Measurements from ENCODE around the gene PDIA5. TPM values are rescaled to one million over a fixed set of nuclear protein-coding genes. Genes with fewer than 3 reads are reported as not detected.

Gene PDIA5
- polyA plus RNA-seq, 1 donor (not counting 4 experiments of a cell fraction or from before 2014, with no cell fraction given), result 29.8 TPM

- no peak overlapping the region for H2AFZ ChIP-seq (ENCODE audit: control insufficient read depth, low read length)
- H3K27ac ChIP-seq (ENCODE audit: control insufficient read depth, insufficient read depth, low read length), result no peak overlapping the region
- peaks cover 31 to 47% of the 10 kb centered on the region in 2 experiments for H3K36me3 ChIP-seq (ENCODE audit: control insufficient read depth in 2 of 2, extremely low read depth in 1 of 2, insufficient read depth in 2 of 2, low read length in 2 of 2)
- FAIRE-seq (no peak), DNase-seq (ENCODE audit: low read depth, low spot score) (no peak)
- H3K4me2 ChIP-seq (ENCODE audit: control insufficient read depth, extremely low read depth, insufficient read depth, low read depth, low read length), result no peak overlapping the region
- H4K20me1 ChIP-seq (ENCODE audit: control insufficient read depth, extremely low read depth, insufficient read depth, low read length), result no peaks in the 10 kb centered on the region
- no peaks in the 10 kb centered on the region for H3K27me3 ChIP-seq (ENCODE audit: control insufficient read depth, extremely low read depth, insufficient read depth, low read length)
- no peaks in the 10 kb centered on the region for H3K9me3 ChIP-seq (ENCODE audit: control insufficient read depth, low read depth, low read length)
- no peaks in the 10 kb centered on the region for H3K79me2 ChIP-seq (ENCODE audit: control insufficient read depth, insufficient read depth, low read length)
- no peaks in the 10 kb centered on the region for H3K4me1 ChIP-seq (ENCODE audit: control insufficient read depth, extremely low read depth, insufficient read depth, low read length)
- TF ChIP-seq, protein P1, sequence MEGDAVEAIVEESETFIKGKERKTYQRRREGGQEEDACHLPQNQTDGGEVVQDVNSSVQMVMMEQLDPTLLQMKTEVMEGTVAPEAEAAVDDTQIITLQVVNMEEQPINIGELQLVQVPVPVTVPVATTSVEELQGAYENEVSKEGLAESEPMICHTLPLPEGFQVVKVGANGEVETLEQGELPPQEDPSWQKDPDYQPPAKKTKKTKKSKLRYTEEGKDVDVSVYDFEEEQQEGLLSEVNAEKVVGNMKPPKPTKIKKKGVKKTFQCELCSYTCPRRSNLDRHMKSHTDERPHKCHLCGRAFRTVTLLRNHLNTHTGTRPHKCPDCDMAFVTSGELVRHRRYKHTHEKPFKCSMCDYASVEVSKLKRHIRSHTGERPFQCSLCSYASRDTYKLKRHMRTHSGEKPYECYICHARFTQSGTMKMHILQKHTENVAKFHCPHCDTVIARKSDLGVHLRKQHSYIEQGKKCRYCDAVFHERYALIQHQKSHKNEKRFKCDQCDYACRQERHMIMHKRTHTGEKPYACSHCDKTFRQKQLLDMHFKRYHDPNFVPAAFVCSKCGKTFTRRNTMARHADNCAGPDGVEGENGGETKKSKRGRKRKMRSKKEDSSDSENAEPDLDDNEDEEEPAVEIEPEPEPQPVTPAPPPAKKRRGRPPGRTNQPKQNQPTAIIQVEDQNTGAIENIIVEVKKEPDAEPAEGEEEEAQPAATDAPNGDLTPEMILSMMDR (optimal IDR thresholded peaks at IDR 0.05 in 1 of 3, IDR thresholded peaks at IDR 0.05 in 1 of 3, conservative IDR thresholded peaks at IDR 0.05 in 1 of 3; ENCODE audit: extremely low read depth in 1 of 3, insufficient read depth in 2 of 3, low read length in 3 of 3), result no peak
- TF ChIP-seq EZH2 (IDR thresholded peaks at IDR 0.05; ENCODE audit: low read length), result no peak
- H3K9me1 ChIP-seq (ENCODE audit: control insufficient read depth, extremely low read depth, insufficient read depth, low read length), result no peaks in the 10 kb centered on the region
- H3K4me3 ChIP-seq (ENCODE audit: control insufficient read depth in 2 of 3, extremely low read depth in 1 of 3, insufficient read depth in 2 of 3, low read depth in 1 of 3, low read length in 3 of 3), result no peak overlapping the region
- H3K9ac ChIP-seq (ENCODE audit: control insufficient read depth, extremely low read depth, insufficient read depth, low read length), result no peak overlapping the region
- dilution Hi-C loops (cut with MboI; ENCODE audit: extremely low pct_ligation_motif_present, low sequenced_read_pairs), result no loop called here
Observed at GRCh38 chr3:123143669-123144411, 77.0 kb downstream of the PDIA5 start.

GRCh38 chr3:123147754-123148535 is 81.1 kb downstream of the PDIA5 start:
- no peak for FAIRE-seq
- H3K36me3 ChIP-seq (ENCODE audit: control insufficient read depth in 2 of 2, extremely low read depth in 1 of 2, insufficient read depth in 2 of 2, low read length in 2 of 2), result peaks cover 44 to 59% of the 10 kb centered on the region in 2 experiments
- dilution Hi-C loops (cut with MboI; ENCODE audit: extremely low pct_ligation_motif_present, low sequenced_read_pairs), result no loop called here

More at GRCh38 chr3:123147754-123148535, 81.1 kb downstream of the PDIA5 start:
- Histone ChIP-seq H3K4me1 (ENCODE audit: control insufficient read depth, extremely low read depth, insufficient read depth, low read length) (no peaks in the 10 kb centered on the region), H3K4me2 (ENCODE audit: control insufficient read depth, extremely low read depth, insufficient read depth, low read depth, low read length) (no peak overlapping the region), H3K27me3 (ENCODE audit: control insufficient read depth, extremely low read depth, insufficient read depth, low read length) (no peaks in the 10 kb centered on the region), H3K79me2 (ENCODE audit: control insufficient read depth, insufficient read depth, low read length) (no peaks in the 10 kb centered on the region), H2AFZ (ENCODE audit: control insufficient read depth, low read length) (no peak overlapping the region), H4K20me1 (ENCODE audit: control insufficient read depth, extremely low read depth, insufficient read depth, low read length) (no peaks in the 10 kb centered on the region), H3K9ac (ENCODE audit: control insufficient read depth, extremely low read depth, insufficient read depth, low read length) (no peak overlapping the region), H3K4me3 (ENCODE audit: control insufficient read depth in 2 of 3, extremely low read depth in 1 of 3, insufficient read depth in 2 of 3, low read depth in 1 of 3, low read length in 3 of 3) (no peak overlapping the region), H3K9me3 (ENCODE audit: control insufficient read depth, low read depth, low read length) (no peaks in the 10 kb centered on the region), H3K27ac (ENCODE audit: control insufficient read depth, insufficient read depth, low read length) (no peak overlapping the region), H3K9me1 (ENCODE audit: control insufficient read depth, extremely low read depth, insufficient read depth, low read length) (no peaks in the 10 kb centered on the region)
- no peak for DNase-seq (ENCODE audit: low read depth, low spot score)
- TF ChIP-seq EZH2 (IDR thresholded peaks at IDR 0.05; ENCODE audit: low read length), result no peak
- TF ChIP-seq, protein P1 (optimal IDR thresholded peaks at IDR 0.05 in 1 of 3, IDR thresholded peaks at IDR 0.05 in 1 of 3, conservative IDR thresholded peaks at IDR 0.05 in 1 of 3; ENCODE audit: extremely low read depth in 1 of 3, insufficient read depth in 2 of 3, low read length in 3 of 3), result no peak

Measured in keratinocyte (primary cell).